NCI-H526 treated with DMSO at 0.1 percent for 48 hours (cell line): ENCODE data around the gene KRT38.
A peak's percentile ranks its signal among the peaks of the same experiment; 100 is the strongest.
"Not testable (repeated sequence)": the region's sequence is repeated elsewhere in the genome, so short reads cannot be mapped to it uniquely, and the experiment has no call there.

Experiments
- DNase-seq: peaks from one replicate; lab custom pipeline; 2025; lab: John Stamatoyannopoulos, UW

The KRT38 gene

DNA sequence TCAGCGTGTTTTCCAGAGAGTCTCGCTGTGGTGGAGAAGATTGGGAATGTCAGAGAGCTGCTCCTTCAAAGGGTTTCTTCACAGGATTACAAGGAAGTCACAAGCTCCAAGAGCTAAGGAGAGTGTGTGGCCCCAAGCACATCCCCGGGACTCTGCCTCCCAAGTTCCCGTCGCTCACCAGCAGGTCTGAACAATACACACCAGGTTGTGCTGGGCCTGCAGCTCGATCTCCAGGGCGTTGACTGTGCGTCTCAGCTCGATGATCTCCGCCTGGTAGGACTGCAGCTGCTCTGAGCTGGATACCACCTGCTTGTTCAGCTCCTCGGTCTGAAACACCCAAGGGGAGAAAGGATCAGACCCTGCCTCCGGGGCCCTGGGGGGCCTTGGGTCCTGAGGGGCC is 45.7 kb downstream of the KRT38 start:
- not testable (repeated sequence) for DNase-seq

DNA sequence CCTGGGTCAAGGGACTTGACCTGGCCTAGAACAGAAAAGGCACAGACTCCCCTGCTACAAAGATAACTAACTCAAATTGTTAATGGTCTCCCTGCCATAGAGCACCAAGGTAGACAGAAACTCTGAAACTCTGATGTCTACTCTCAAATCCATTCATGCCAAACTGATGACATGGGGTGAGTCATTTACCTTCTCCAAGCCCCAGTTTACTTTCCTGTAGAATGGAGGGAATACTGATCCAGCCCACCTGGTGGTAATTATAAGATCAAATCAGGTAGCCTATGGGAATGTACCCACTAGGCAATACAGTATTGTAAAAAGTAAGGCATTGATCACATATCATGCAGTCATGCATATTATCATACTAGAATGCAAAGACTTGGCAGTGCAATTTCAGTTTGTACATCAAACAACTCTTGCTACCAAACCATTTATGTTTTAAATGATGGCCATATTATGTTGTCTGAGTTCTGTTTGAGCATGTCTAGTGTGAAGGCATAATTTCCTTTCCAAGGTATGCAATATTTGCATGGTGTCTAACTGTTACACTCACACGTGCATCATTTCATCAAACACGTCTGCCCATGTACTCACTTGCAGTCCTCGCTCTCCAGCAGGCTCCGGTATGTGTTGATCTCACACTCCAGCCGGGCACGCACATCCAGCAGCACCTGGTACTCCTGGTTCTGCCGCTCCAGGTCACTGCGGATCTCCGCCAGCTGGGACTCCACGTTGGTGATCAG is 46.4 kb downstream of the KRT38 start:
- DNase-seq, result peak; percentile 51

DNA sequence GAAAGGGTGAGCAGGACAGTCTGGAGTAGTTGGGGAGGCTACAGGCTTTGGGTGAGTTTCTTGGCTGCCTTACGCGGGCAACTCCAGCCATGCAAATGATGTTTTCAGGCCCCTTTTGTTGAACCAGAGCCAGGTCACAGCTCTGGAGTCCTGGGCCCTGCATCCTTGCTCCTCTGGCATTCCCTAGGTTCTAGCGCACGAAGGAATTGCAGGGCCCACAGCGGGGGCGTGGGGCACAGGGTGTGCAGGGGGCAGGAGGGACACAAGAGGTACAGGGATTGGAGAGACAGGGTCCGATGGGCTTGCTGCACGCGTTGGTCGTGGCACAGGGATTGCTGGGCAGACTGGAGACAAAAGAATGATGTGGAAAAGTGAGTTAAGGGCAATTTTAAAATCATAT is 47.0 kb downstream of the KRT38 start:
- no peak for DNase-seq

DNA sequence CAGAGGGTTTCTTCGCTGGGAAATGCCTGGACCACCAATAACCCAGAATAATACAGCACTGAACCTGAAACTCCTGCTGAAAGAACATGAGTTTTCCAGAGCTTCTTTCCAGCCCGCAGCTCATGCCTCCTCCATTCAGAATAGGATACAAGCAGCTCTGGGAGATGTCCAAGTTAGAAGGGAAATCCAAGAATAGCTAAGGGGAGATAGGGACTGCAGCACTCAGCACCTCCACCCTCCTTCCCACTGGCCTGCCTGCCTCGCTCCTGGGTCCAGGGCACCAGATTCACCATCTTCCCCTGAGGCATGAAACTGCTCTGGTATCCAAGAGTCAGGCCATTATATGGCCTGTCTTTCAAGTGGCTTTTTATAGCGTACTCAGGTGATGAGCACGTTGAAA is 47.5 kb downstream of the KRT38 start:
- no peak for DNase-seq

DNA sequence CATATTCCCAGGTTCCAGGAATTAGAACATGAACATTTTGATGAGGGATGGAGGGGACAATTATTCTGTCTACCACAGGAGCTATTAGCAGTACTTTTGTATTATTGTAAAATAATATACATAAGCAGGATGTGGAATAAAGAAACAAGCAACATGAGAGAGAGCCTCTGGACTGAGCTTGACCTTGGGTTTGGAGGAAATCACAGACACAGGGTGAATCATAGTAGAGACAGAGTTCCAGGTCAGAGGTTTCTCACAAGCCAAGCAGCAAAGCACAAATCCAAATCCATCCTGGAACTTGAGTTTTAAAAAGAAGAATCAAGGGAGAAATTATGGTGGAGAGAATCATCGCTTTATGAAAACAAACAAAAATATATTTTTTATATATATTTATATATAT is 48.5 kb downstream of the KRT38 start:
- DNase-seq, result no peak

DNA sequence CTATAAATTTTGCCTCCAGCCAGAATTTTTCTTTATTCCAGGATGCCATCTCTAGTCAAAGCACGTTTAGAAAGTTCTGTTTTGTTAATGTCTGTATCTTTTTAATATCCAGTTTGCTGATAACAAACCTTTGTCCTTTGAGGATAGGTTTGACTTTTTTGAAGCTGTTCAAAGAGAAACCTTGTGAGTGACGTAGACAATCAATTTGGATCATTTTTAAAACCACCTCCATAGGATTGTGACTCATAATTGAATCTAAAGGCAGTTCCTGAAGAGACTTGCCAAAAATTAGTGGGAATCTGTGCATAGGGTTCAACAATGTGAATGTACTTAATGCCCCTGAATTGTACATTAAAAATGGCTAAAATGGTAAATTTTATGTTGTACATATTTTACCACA is 49.2 kb downstream of the KRT38 start:
- DNase-seq, result no peak

DNA sequence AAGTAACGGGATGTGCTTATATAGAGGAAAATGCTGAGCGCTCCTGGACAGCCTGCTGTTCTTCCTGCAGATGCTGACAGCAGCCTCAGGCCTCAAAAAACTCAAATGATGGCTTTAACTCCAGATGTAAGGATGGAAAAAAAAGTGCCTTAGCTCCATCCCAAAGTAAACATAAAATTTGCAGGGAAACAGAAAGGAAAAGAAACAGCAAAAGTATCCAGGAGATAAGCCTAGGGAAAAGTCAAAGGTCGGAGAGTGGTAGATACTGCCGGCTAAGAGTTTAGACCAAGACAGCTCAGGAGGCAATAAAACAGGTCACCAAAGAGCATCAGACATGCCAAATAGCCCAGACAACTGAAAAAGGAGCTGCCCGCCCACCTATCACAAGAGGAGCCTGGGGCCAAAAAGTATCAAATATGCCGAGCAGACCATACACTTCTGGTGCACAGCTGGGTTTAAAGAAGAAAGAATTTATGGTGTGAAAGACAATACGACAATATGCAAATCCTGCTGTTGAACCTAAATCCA is 50.3 kb downstream of the KRT38 start:
- DNase-seq, result no peak

DNA sequence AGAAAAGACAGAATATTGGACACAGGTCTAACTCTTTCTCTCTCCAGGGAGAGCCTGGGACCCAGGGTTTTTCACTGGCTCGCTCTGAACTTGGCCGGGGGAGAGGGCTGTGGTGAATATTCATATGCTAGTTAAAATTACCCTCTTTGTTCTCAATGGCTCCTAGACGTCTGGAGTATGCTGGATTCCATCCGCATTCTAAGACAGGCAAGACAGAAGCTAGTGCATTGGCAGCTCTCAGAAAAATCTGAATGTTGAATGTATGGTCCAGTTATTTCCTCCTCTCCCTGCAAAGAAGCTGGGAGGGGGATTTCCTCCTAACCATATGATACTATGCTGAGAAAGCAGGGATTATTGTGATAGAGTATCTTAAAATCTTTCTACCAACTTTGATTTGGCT is 53.1 kb downstream of the KRT38 start:
- DNase-seq, result no peak

DNA sequence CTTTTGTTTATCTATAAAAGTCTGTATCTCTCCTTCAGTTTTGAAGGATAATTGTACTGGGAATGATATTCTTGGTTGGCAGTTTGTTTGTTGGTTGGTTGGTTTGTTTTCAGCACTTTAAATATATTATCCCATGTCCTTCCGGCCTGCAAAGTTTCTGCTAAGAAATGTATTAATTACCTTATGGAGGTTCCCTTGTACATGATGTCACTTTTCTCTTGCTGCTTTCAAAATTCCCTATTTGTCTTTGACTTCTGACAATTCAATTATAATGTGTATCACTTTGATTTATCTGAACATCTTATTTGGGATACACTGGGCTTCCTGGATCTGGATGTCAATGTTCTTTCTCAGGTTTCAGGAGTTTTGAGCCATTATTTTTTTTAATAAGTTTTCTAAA is 54.6 kb downstream of the KRT38 start:
- DNase-seq, result no peak
